Lung (tissue), 12 donors: ENCODE results near the gene CD47. TPM values are rescaled to one million over a fixed set of nuclear protein-coding genes. Genes with fewer than 3 reads are reported as not detected.

Source experiments
- ATAC-seq: fragments of 200-7000 bp; cut with Tn5 transposase; one replicate; pipeline ENCODE4 v1.9.1; 2020; ENCODE audit warnings: moderate number of reproducible peaks; ENCODE audit not compliant: insufficient read depth, low FRiP score
- DNase-seq, 3 donors: peaks; one replicate each; pipeline ENCODE4 v3.0.0-alpha.2; 2013 to 2017
- H3K27ac ChIP-seq, 2 donors: one replicate each; pipeline ENCODE4 v1.5.1; 2013; ENCODE audit warnings: mild to moderate bottlenecking in 2 of 2, moderate library complexity in 2 of 2, control low read depth in 1 of 2, inconsistent platforms in 1 of 2, low read depth in 1 of 2, low read length in 1 of 2
- H3K27me3 ChIP-seq, 3 donors: one replicate each; pipeline ENCODE4 v1.5.1; 2013; ENCODE audit warnings: low read length in 2 of 3; ENCODE audit not compliant: control insufficient read depth in 3 of 3, insufficient read depth in 3 of 3
- H3K36me3 ChIP-seq, 4 donors: one replicate each; pipeline ENCODE4 v1.5.1; 2013; ENCODE audit warnings: low read length in 4 of 4, mild to moderate bottlenecking in 1 of 4, moderate library complexity in 1 of 4; ENCODE audit not compliant: control insufficient read depth in 4 of 4, insufficient read depth in 4 of 4
- H3K4me1 ChIP-seq, 5 donors: one replicate each; pipeline ENCODE4 v1.5.1; 2013; ENCODE audit warnings: low read length in 5 of 5, mild to moderate bottlenecking in 2 of 5, moderate library complexity in 1 of 5; ENCODE audit not compliant: control insufficient read depth in 5 of 5, insufficient read depth in 5 of 5
- H3K4me3 ChIP-seq: one replicate; pipeline ENCODE4 v1.5.1; 2013; ENCODE audit warnings: mild to moderate bottlenecking, control low read depth, moderate library complexity
- H3K9ac ChIP-seq, 2 donors: one replicate each; pipeline ENCODE4 v1.5.1; 2013; ENCODE audit warnings: low read length in 2 of 2, control low read depth in 1 of 2; ENCODE audit not compliant: insufficient read depth in 1 of 2
- H3K9me3 ChIP-seq, 4 donors: one replicate each; pipeline ENCODE4 v1.5.1; 2013; ENCODE audit warnings: low read length in 3 of 4, mild to moderate bottlenecking in 1 of 4, moderate library complexity in 1 of 4; ENCODE audit not compliant: control insufficient read depth in 4 of 4, insufficient read depth in 3 of 4
- CTCF ChIP-seq: IDR thresholded peaks from 2 replicates; pipeline ENCODE4 v1.5.1; 2012; ENCODE audit warnings: mild to moderate bottlenecking; ENCODE audit errors: control extremely low read depth, extremely low read depth
- WGBS, 2 donors: extraction: QIAGEN DNeasy Blood & Tissue Kit; methylation state at CpG; one replicate each; pipeline ENCODE4 v1.1.7; 2013; 5-methylcytosine and 5-hydroxymethylcytosine counted together
- polyA plus RNA-seq, 2 donors: library from polyadenylated mRNA; stranded (reverse); fragments of 200-250 nt; gene quantifications; one replicate each; pipeline ENCODE4 v1.2.1, GENCODE V29; 2013
- total RNA-seq, 2 donors: library from RNA; depleted of rRNA in 1 of 2; stranded (reverse); fragments of >200 nt in 1 of 2; gene quantifications; one replicate each; pipeline ENCODE4 v1.2.1, GENCODE V29; 2014 to 2021
- donor health status: control.
- donor health status: control.
- donor health status: Bipolar disorder and iron deficiency.
- donor health status: healthy.
- donor health status: DM: yes; HTN: yes; CAD: no.

CD47 gene
- total and polyA plus RNA-seq, 4 donors = 115 to 410 (median 133) TPM

GRCh38 chr3:108088697-108089096 lies 2.1 kb downstream of the CD47 start:
- TF ChIP-seq CTCF = no peak
- Histone ChIP-seq H3K9me3 (peaks cover 0 to 2% (median 0%) of the 10 kb centered on the region in 4 donors), H3K9ac (peak overlapping the region in 1 of 2 donors; percentile 8), H3K4me3 (no peak overlapping the region), H3K27me3 (peaks cover 0 to 3% (median 2%) of the 10 kb centered on the region in 3 donors), H3K4me1 (peaks cover 0 to 24% (median 5%) of the 10 kb centered on the region in 5 donors), H3K27ac (no peak overlapping the region), H3K36me3 (peaks cover 0 to 2% (median under 1%) of the 10 kb centered on the region in 4 donors)
- ATAC-seq (no peak), DNase-seq (peak in 2 of 3 donors; percentile 26 to 27)
- 2 to 6% methylated on average over 2 of the region's 2 CpGs for WGBS, 2 donors

DNA sequence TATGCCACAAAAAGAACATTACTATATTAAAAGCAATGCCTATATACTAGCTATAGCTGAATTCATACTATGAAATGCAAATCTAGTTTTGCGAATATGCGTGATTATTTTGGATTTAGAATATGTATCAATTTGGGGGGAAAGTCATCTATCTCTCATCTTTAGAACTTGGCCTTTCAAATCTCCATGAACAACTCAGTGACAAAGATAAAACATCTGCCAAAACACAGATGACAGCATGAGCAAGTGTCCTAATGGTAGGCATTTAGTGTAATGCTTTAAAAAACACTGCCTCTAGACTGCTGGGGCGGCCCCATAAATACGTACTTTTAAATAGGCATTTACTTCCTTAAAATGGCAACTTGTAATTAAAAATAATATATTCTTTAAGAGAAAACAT lies 2.7 kb downstream of the CD47 start:
- H3K36me3 ChIP-seq = peaks cover 0 to 2% (median under 1%) of the 10 kb centered on the region in 4 donors
- TF ChIP-seq CTCF = no peak
- H3K4me1 ChIP-seq = peaks cover 0 to 24% (median 5%) of the 10 kb centered on the region in 5 donors
- H3K27ac ChIP-seq = no peak overlapping the region
- H3K9me3 ChIP-seq = peaks cover 0 to 2% (median 0%) of the 10 kb centered on the region in 4 donors
- peaks cover 0 to 3% (median 2%) of the 10 kb centered on the region in 3 donors for H3K27me3 ChIP-seq
- WGBS, 2 donors = 70% methylated on average over 4 of the region's 4 CpGs
- H3K4me3 ChIP-seq = no peak overlapping the region
- DNase-seq (no peak), ATAC-seq (no peak)
- no peak overlapping the region for H3K9ac ChIP-seq

GRCh38 chr3:108086653-108087052 lies 4.2 kb downstream of the CD47 start:
- Histone ChIP-seq H3K9me3 (peaks cover 0 to 2% (median 0%) of the 10 kb centered on the region in 4 donors), H3K36me3 (peaks cover 0 to 2% (median under 1%) of the 10 kb centered on the region in 4 donors), H3K4me3 (no peak overlapping the region), H3K9ac (no peak overlapping the region), H3K4me1 (peaks cover 0 to 29% (median 5%) of the 10 kb centered on the region in 5 donors), H3K27me3 (peaks cover 0 to 2% (median 0%) of the 10 kb centered on the region in 3 donors), H3K27ac (no peak overlapping the region)
- 85 to 89% methylated on average over 4 of the region's 4 CpGs for WGBS, 2 donors
- ATAC-seq = no peak
- no peak for TF ChIP-seq CTCF
- DNase-seq = no peak
